Gastrocnemius medialis (tissue), 4 donors: ENCODE results near the gene THNSL1. TPM values are rescaled to one million over a fixed set of nuclear protein-coding genes. Genes with fewer than 3 reads are reported as not detected.

Experiments used
- ATAC-seq, 2 donors: fragments of 150-250 bp; one replicate each; pipeline ENCODE4 v1.9.1; 2016
- DNase-seq, 2 donors: peaks; one replicate each; pipeline ENCODE4 v3.0.0-alpha.2; 2019
- H3K27ac ChIP-seq, 4 donors: fragments of 200-600 bp; sonication (generic); 1 replicate in 1 of 4; 2 replicates in 3 of 4; pipeline ENCODE4 v1.5.1; 2016 to 2018; ENCODE audit warnings: mild to moderate bottlenecking in 2 of 4, moderate library complexity in 1 of 4
- H3K27me3 ChIP-seq, 3 donors: fragments of 200-600 bp; sonication (generic) in 2 of 3; 1 replicate in 1 of 3; 2 replicates in 2 of 3; pipeline versions ENCODE4 v1.5.1 to v1.6.0; 2016 to 2019; ENCODE audit warnings: mild to moderate bottlenecking in 1 of 3, moderate library complexity in 1 of 3
- H3K36me3 ChIP-seq, 2 donors: fragments of 200-600 bp; sonication (generic) in 1 of 2; one replicate each; pipeline ENCODE4 v1.5.1; 2017 to 2018
- H3K4me1 ChIP-seq, 2 donors: fragments of 200-600 bp; sonication (generic) in 1 of 2; one replicate each; pipeline ENCODE4 v1.5.1; 2016 to 2017; ENCODE audit warnings: mild to moderate bottlenecking in 2 of 2
- H3K4me3 ChIP-seq, 4 donors: fragments of 200-600 bp; sonication (generic) in 3 of 4; 1 replicate in 1 of 4; 2 replicates in 3 of 4; pipeline ENCODE4 v1.5.1; 2016 to 2019; ENCODE audit warnings: mild to moderate bottlenecking in 2 of 4
- H3K9me3 ChIP-seq, 3 donors: fragments of 200-600 bp; sonication (generic) in 2 of 3; 1 replicate in 1 of 3; 2 replicates in 2 of 3; pipeline ENCODE4 v1.5.1; 2016 to 2019
- POLR2A ChIP-seq, 2 donors: fragments of 450-650 bp; IDR thresholded peaks; one replicate each; pipeline ENCODE4 v1.6.1; 2017; ENCODE audit warnings: antibody characterized with exemption in 2 of 2, mild to moderate bottlenecking in 2 of 2, moderate library complexity in 2 of 2
- in situ Hi-C, 4 donors: fragments of 200-750 bp; cut with MboI; loops; one replicate each; pipeline versions ENCODE4 v1.15.0 to v1.8.0; 2017; ENCODE audit warnings: low sequenced_read_pairs in 4 of 4
- intact Hi-C: fragments of 100-400 bp; cut with DNase I; formaldehyde crosslinking; loops from one replicate; pipeline ENCODE4 v1.15.1; 2023; ENCODE audit warnings: low total_unique reads
- total RNA-seq, 4 donors: library from RNA; depleted of rRNA; stranded (reverse); fragments of >200 nt; gene quantifications; one replicate each; pipeline versions ENCODE4 v1.1.0 to v1.2.3, GENCODE V29; 2016
- TF ChIP-seq, protein P1 (sequence below), 5 experiments: fragments of 450-650 bp in 3 of 5; fragments of 200-600 bp in 2 of 5; sonication (generic) in 2 of 5; IDR thresholded peaks in 4 of 5; conservative IDR thresholded peaks in 1 of 5; 1 replicate in 4 of 5; 2 replicates in 1 of 5; pipeline ENCODE4 v1.5.1; 2016 to 2019; ENCODE audit warnings: antibody characterized with exemption in 5 of 5, mild to moderate bottlenecking in 3 of 5, moderate library complexity in 3 of 5

THNSL1 gene
- total RNA-seq, 4 donors from 2014 or later = 0.82 to 2.0 (median 1.7) TPM

DNA sequence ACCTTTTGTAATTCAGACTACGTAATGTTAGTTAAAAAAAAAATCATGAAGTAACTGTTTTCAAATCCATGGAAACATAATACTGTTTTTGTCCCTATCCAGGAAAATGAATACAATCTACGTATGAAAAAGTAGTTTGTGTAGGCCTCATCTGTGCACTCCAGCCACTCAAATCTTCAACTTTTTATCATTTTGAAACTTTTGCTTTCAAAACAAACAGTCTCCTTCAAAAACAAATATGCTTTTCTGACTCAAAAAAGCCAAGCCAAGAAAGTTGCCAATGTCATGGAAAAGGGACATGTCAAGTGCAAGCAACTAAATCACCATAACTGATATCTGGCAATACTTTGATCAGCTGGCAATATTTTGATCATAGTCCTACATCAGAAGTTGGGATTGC lies 13.1 kb downstream of the THNSL1 start:
- Histone ChIP-seq H3K4me3 (no peak overlapping the region), H3K9me3 (no peaks in the 10 kb centered on the region), H3K36me3 (no peaks in the 10 kb centered on the region), H3K27ac (no peak overlapping the region), H3K27me3 (no peaks in the 10 kb centered on the region), H3K4me1 (no peaks in the 10 kb centered on the region)
- intact Hi-C loops (no loop called here), in situ Hi-C loops (no loop called here)
- no peak for ATAC-seq
- TF ChIP-seq, protein P1, sequence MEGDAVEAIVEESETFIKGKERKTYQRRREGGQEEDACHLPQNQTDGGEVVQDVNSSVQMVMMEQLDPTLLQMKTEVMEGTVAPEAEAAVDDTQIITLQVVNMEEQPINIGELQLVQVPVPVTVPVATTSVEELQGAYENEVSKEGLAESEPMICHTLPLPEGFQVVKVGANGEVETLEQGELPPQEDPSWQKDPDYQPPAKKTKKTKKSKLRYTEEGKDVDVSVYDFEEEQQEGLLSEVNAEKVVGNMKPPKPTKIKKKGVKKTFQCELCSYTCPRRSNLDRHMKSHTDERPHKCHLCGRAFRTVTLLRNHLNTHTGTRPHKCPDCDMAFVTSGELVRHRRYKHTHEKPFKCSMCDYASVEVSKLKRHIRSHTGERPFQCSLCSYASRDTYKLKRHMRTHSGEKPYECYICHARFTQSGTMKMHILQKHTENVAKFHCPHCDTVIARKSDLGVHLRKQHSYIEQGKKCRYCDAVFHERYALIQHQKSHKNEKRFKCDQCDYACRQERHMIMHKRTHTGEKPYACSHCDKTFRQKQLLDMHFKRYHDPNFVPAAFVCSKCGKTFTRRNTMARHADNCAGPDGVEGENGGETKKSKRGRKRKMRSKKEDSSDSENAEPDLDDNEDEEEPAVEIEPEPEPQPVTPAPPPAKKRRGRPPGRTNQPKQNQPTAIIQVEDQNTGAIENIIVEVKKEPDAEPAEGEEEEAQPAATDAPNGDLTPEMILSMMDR (IDR thresholded peaks at IDR 0.05 in 4 of 5, conservative IDR thresholded peaks at IDR 0.05 in 1 of 5) = no peak
- TF ChIP-seq POLR2A (IDR thresholded peaks at IDR 0.05) = no peak
- no peak for DNase-seq

DNA sequence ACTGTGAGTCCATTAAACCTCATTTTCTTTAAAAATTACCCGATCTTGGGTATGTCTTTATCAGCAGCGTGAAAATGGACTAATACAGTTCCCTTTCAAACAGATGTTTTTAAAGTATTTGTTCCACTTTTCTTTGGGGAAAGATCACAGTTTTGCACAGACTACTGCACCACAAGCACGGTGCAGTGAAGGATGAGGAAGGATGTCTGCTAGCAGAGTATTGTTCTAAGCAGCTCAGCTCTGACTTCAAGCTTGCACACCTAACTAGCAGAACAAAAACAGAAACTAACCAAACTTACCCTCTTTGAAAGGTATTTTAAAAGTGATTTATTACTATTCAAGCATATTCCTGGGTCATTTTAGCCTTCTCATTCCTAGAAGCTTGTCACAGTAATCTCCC lies 20.0 kb downstream of the THNSL1 start:
- no peak for ATAC-seq
- no peak overlapping the region for H3K27ac ChIP-seq
- in situ Hi-C loops (no loop called here), intact Hi-C loops (no loop called here)
- no peak overlapping the region for H3K4me3 ChIP-seq
- TF ChIP-seq, protein P1 (IDR thresholded peaks at IDR 0.05 in 4 of 5, conservative IDR thresholded peaks at IDR 0.05 in 1 of 5) = no peak
- no peak for TF ChIP-seq POLR2A (IDR thresholded peaks at IDR 0.05)
- H3K4me1 ChIP-seq = no peaks in the 10 kb centered on the region
- no peak for DNase-seq
- H3K36me3 ChIP-seq = no peaks in the 10 kb centered on the region
- H3K9me3 ChIP-seq = no peaks in the 10 kb centered on the region
- H3K27me3 ChIP-seq = no peaks in the 10 kb centered on the region

DNA sequence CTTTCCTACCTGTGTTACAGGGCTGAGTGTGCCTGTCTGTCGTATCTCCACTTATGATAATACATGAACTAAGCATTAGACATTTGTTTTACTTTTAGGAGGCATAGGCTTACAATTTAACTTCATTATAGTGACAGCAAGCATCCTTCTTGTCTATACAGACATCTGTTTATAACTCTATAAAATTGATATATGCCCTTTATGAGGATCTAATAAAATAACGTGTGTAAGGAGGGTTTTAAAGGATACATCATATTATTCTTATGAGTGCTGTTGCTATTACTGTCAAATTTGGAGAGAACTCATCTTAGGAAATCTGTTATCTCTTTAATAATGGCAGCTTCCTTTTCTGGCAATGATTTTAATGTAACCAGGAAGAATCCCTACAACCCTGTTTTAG lies 21.9 kb downstream of the THNSL1 start:
- intact Hi-C loops = no loop called here
- H3K27me3 ChIP-seq = no peaks in the 10 kb centered on the region
- no peaks in the 10 kb centered on the region for H3K36me3 ChIP-seq
- in situ Hi-C loops = no loop called here
- no peak overlapping the region for H3K27ac ChIP-seq
- no peaks in the 10 kb centered on the region for H3K9me3 ChIP-seq
- no peak overlapping the region for H3K4me3 ChIP-seq
- DNase-seq (no peak), ATAC-seq (no peak)
- no peaks in the 10 kb centered on the region for H3K4me1 ChIP-seq
- TF ChIP-seq, protein P1 (IDR thresholded peaks at IDR 0.05 in 4 of 5, conservative IDR thresholded peaks at IDR 0.05 in 1 of 5) = no peak
- TF ChIP-seq POLR2A (IDR thresholded peaks at IDR 0.05) = no peak

DNA sequence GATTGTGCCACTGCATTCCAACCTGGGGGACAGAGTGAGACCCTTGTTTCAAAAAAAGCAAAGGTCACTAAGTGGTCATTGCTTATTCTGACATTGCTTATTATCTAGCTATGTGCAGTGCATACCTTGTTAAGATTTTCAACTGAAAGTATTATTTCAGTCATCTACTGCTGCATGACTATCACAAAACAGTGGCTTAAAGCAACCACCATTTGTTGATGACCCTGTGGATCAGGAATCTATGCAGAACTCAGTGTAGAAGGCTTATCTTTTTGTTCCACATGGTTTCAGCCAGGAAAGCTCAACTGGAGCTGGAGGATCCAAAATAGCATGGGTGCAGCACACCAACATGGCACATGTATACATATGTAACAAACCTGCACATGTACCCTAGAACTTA lies 23.1 kb downstream of the THNSL1 start:
- H3K27me3 ChIP-seq = no peaks in the 10 kb centered on the region
- no peaks in the 10 kb centered on the region for H3K9me3 ChIP-seq
- no peaks in the 10 kb centered on the region for H3K36me3 ChIP-seq
- no peak overlapping the region for H3K4me3 ChIP-seq
- no peak overlapping the region for H3K27ac ChIP-seq
- in situ Hi-C loops (no loop called here), intact Hi-C loops (no loop called here)
- DNase-seq = no peak
- TF ChIP-seq, protein P1 (IDR thresholded peaks at IDR 0.05 in 4 of 5, conservative IDR thresholded peaks at IDR 0.05 in 1 of 5) = no peak
- no peak for TF ChIP-seq POLR2A (IDR thresholded peaks at IDR 0.05)
- H3K4me1 ChIP-seq = no peaks in the 10 kb centered on the region
- ATAC-seq = no peak

DNA sequence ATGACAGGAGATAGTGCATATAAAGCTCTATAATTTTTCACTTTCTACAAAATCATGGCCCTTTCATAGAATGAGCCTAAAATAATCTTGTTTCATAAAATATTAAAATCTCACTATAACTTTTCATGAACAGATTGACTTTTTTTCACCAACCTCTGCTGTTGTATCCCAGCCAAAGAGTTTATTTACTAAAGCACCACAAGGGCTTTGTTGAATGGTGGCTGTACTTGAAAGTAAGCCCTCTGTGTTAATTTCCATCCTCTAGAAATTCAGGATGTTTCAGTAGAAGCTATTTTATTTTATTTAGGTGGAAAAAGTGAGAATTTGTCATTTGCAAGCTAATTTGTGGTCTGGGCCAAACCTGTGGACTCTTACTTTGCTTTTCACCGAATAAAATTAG lies 30.2 kb downstream of the THNSL1 start:
- no peaks in the 10 kb centered on the region for H3K27me3 ChIP-seq
- H3K4me1 ChIP-seq = peaks cover 0 to 3% of the 10 kb centered on the region in 2 donors
- TF ChIP-seq, protein P1 (IDR thresholded peaks at IDR 0.05 in 4 of 5, conservative IDR thresholded peaks at IDR 0.05 in 1 of 5) = no peak
- TF ChIP-seq POLR2A (IDR thresholded peaks at IDR 0.05) = no peak
- no peak overlapping the region for H3K27ac ChIP-seq
- H3K36me3 ChIP-seq = no peaks in the 10 kb centered on the region
- in situ Hi-C loops = no loop called here
- no peak for ATAC-seq
- no peak for DNase-seq
- no peaks in the 10 kb centered on the region for H3K9me3 ChIP-seq
- intact Hi-C loops = no loop called here
- H3K4me3 ChIP-seq = no peak overlapping the region
